Measurements from ENCODE around the gene DDR1.
"Not testable (repeated sequence)": the region's sequence is repeated elsewhere in the genome, so short reads cannot be mapped to it uniquely, and the experiment has no call there.

Gene DDR1

GRCh38 chr6:30903236-30903635, 18.9 kb downstream of the DDR1 start:
- Histone ChIP-seq H3K27ac (ENCODE audit: insufficient read depth, low read length, poor library complexity, severe bottlenecking) (no peak overlapping the region), H3K9me3 (ENCODE audit: control insufficient read depth, low read length) (no peaks in the 10 kb centered on the region), H3K4me3 (ENCODE audit: insufficient read depth, low read depth, low read length, poor library complexity, severe bottlenecking) (no peak overlapping the region), H3K4me1 (ENCODE audit: control insufficient read depth, insufficient read depth, low read length, poor library complexity, severe bottlenecking) (no peaks in the 10 kb centered on the region), H3K36me3 (ENCODE audit: control insufficient read depth, insufficient read depth, low read length) (no peaks in the 10 kb centered on the region), H3K27me3 (replicated peaks; ENCODE audit: control insufficient read depth, insufficient read depth, low read length, poor library complexity, severe bottlenecking) (no peaks in the 10 kb centered on the region)
- no peak for DNase-seq

GRCh38 chr6:30907290-30907757, 23.0 kb downstream of the DDR1 start:
- peak overlapping the region; percentile 84 for H3K4me3 ChIP-seq (ENCODE audit: insufficient read depth, low read depth, low read length, poor library complexity, severe bottlenecking)
- not testable (repeated sequence) for H3K4me1 ChIP-seq (ENCODE audit: control insufficient read depth, insufficient read depth, low read length, poor library complexity, severe bottlenecking); H3K27me3 ChIP-seq (replicated peaks; ENCODE audit: control insufficient read depth, insufficient read depth, low read length, poor library complexity, severe bottlenecking); H3K36me3 ChIP-seq (ENCODE audit: control insufficient read depth, insufficient read depth, low read length); DNase-seq; H3K27ac ChIP-seq (ENCODE audit: insufficient read depth, low read length, poor library complexity, severe bottlenecking); H3K9me3 ChIP-seq (ENCODE audit: control insufficient read depth, low read length)

GRCh38 chr6:30907758-30908591, 23.7 kb downstream of the DDR1 start, which contains the start of gene GTF2H4:
Gene GTF2H4 (plus strand): TSS chr6:30908207.
- Histone ChIP-seq H3K4me1 (ENCODE audit: control insufficient read depth, insufficient read depth, low read length, poor library complexity, severe bottlenecking) (peaks cover 6% of the 10 kb centered on the region), H3K9me3 (ENCODE audit: control insufficient read depth, low read length) (no peaks in the 10 kb centered on the region), H3K27me3 (replicated peaks; ENCODE audit: control insufficient read depth, insufficient read depth, low read length, poor library complexity, severe bottlenecking) (no peaks in the 10 kb centered on the region), H3K36me3 (ENCODE audit: control insufficient read depth, insufficient read depth, low read length) (peaks cover 5% of the 10 kb centered on the region), H3K4me3 (ENCODE audit: insufficient read depth, low read depth, low read length, poor library complexity, severe bottlenecking) (peak within 1 kb of the TSS; percentile 84), H3K27ac (ENCODE audit: insufficient read depth, low read length, poor library complexity, severe bottlenecking) (no peak within 1 kb of the TSS)
- DNase-seq, result peak; percentile 82 to 91 (median 91)

- no peak for DNase-seq
- H3K27me3 ChIP-seq (replicated peaks; ENCODE audit: control insufficient read depth, insufficient read depth, low read length, poor library complexity, severe bottlenecking), result no peaks in the 10 kb centered on the region
- H3K36me3 ChIP-seq (ENCODE audit: control insufficient read depth, insufficient read depth, low read length), result peaks cover 5% of the 10 kb centered on the region
- no peak overlapping the region for H3K27ac ChIP-seq (ENCODE audit: insufficient read depth, low read length, poor library complexity, severe bottlenecking)
- H3K9me3 ChIP-seq (ENCODE audit: control insufficient read depth, low read length), result no peaks in the 10 kb centered on the region
- peaks cover 11% of the 10 kb centered on the region for H3K4me1 ChIP-seq (ENCODE audit: control insufficient read depth, insufficient read depth, low read length, poor library complexity, severe bottlenecking)
- H3K4me3 ChIP-seq (ENCODE audit: insufficient read depth, low read depth, low read length, poor library complexity, severe bottlenecking), result peak overlapping the region; percentile 84
Measured at GRCh38 chr6:30908700-30909099, 24.4 kb downstream of the DDR1 start.

GRCh38 chr6:30910473-30910872, 26.2 kb downstream of the DDR1 start:
- not testable (repeated sequence) for DNase-seq

GRCh38 chr6:30912746-30913520, 28.6 kb downstream of the DDR1 start:
- H3K4me3 ChIP-seq (ENCODE audit: insufficient read depth, low read depth, low read length, poor library complexity, severe bottlenecking), result no peak overlapping the region
- no peak overlapping the region for H3K27ac ChIP-seq (ENCODE audit: insufficient read depth, low read length, poor library complexity, severe bottlenecking)
- no peak for DNase-seq
- H3K9me3 ChIP-seq (ENCODE audit: control insufficient read depth, low read length), result no peaks in the 10 kb centered on the region
- H3K27me3 ChIP-seq (replicated peaks; ENCODE audit: control insufficient read depth, insufficient read depth, low read length, poor library complexity, severe bottlenecking), result no peaks in the 10 kb centered on the region
- peaks cover 22% of the 10 kb centered on the region for H3K4me1 ChIP-seq (ENCODE audit: control insufficient read depth, insufficient read depth, low read length, poor library complexity, severe bottlenecking)
- H3K36me3 ChIP-seq (ENCODE audit: control insufficient read depth, insufficient read depth, low read length), result peaks cover 11% of the 10 kb centered on the region

More at GRCh38 chr6:30910473-30910872, 26.2 kb downstream of the DDR1 start:
- peaks cover 22% of the 10 kb centered on the region for H3K4me1 ChIP-seq (ENCODE audit: control insufficient read depth, insufficient read depth, low read length, poor library complexity, severe bottlenecking)
- H3K27me3 ChIP-seq (replicated peaks; ENCODE audit: control insufficient read depth, insufficient read depth, low read length, poor library complexity, severe bottlenecking); H3K9me3 ChIP-seq (ENCODE audit: control insufficient read depth, low read length); H3K27ac ChIP-seq (ENCODE audit: insufficient read depth, low read length, poor library complexity, severe bottlenecking); H3K4me3 ChIP-seq (ENCODE audit: insufficient read depth, low read depth, low read length, poor library complexity, severe bottlenecking); H3K36me3 ChIP-seq (ENCODE audit: control insufficient read depth, insufficient read depth, low read length): not testable (repeated sequence)

GRCh38 chr6:30913721-30914075, 29.4 kb downstream of the DDR1 start:
- Histone ChIP-seq H3K9me3 (ENCODE audit: control insufficient read depth, low read length) (no peaks in the 10 kb centered on the region), H3K27me3 (replicated peaks; ENCODE audit: control insufficient read depth, insufficient read depth, low read length, poor library complexity, severe bottlenecking) (no peaks in the 10 kb centered on the region), H3K27ac (ENCODE audit: insufficient read depth, low read length, poor library complexity, severe bottlenecking) (peak overlapping the region; percentile 59), H3K36me3 (ENCODE audit: control insufficient read depth, insufficient read depth, low read length) (peaks cover 16% of the 10 kb centered on the region), H3K4me1 (ENCODE audit: control insufficient read depth, insufficient read depth, low read length, poor library complexity, severe bottlenecking) (peaks cover 18% of the 10 kb centered on the region), H3K4me3 (ENCODE audit: insufficient read depth, low read depth, low read length, poor library complexity, severe bottlenecking) (peak overlapping the region; percentile 86)
- no peak for DNase-seq

GRCh38 chr6:30914076-30914853, 29.9 kb downstream of the DDR1 start, which contains the start of gene VARS2:
Gene VARS2 (plus strand): TSS chr6:30914238. CDS start chr6:30914837, 599 bp downstream.
- Histone ChIP-seq H3K27ac (ENCODE audit: insufficient read depth, low read length, poor library complexity, severe bottlenecking) (peak within 1 kb of the TSS; percentile 63), H3K4me3 (ENCODE audit: insufficient read depth, low read depth, low read length, poor library complexity, severe bottlenecking) (peak within 1 kb of the TSS; percentile 86), H3K36me3 (ENCODE audit: control insufficient read depth, insufficient read depth, low read length) (peaks cover 20% of the 10 kb centered on the region), H3K4me1 (ENCODE audit: control insufficient read depth, insufficient read depth, low read length, poor library complexity, severe bottlenecking) (peaks cover 16% of the 10 kb centered on the region), H3K9me3 (ENCODE audit: control insufficient read depth, low read length) (no peaks in the 10 kb centered on the region), H3K27me3 (replicated peaks; ENCODE audit: control insufficient read depth, insufficient read depth, low read length, poor library complexity, severe bottlenecking) (no peaks in the 10 kb centered on the region)
- peak; percentile 85 to 88 (median 86) for DNase-seq

GRCh38 chr6:30914854-30915590, 30.7 kb downstream of the DDR1 start:
- Histone ChIP-seq H3K4me1 (ENCODE audit: control insufficient read depth, insufficient read depth, low read length, poor library complexity, severe bottlenecking) (peaks cover 16% of the 10 kb centered on the region), H3K4me3 (ENCODE audit: insufficient read depth, low read depth, low read length, poor library complexity, severe bottlenecking) (peak overlapping the region; percentile 86), H3K27me3 (replicated peaks; ENCODE audit: control insufficient read depth, insufficient read depth, low read length, poor library complexity, severe bottlenecking) (no peaks in the 10 kb centered on the region), H3K9me3 (ENCODE audit: control insufficient read depth, low read length) (no peaks in the 10 kb centered on the region), H3K27ac (ENCODE audit: insufficient read depth, low read length, poor library complexity, severe bottlenecking) (peak overlapping the region; percentile 63), H3K36me3 (ENCODE audit: control insufficient read depth, insufficient read depth, low read length) (peaks cover 28% of the 10 kb centered on the region)
- no peak for DNase-seq

All from effector memory CD4-positive, alpha-beta T cell (primary cell).